Islet precursor cell (in vitro differentiated cells): ENCODE results near the gene ABCD4.
"Not testable (repeated sequence)": the region's sequence is repeated elsewhere in the genome, so short reads cannot be mapped to it uniquely, and the experiment has no call there.

Source experiments
- DNase-seq: peaks from one replicate; pipeline ENCODE4 v3.0.0-alpha.2; 2018

ABCD4 gene

DNA sequence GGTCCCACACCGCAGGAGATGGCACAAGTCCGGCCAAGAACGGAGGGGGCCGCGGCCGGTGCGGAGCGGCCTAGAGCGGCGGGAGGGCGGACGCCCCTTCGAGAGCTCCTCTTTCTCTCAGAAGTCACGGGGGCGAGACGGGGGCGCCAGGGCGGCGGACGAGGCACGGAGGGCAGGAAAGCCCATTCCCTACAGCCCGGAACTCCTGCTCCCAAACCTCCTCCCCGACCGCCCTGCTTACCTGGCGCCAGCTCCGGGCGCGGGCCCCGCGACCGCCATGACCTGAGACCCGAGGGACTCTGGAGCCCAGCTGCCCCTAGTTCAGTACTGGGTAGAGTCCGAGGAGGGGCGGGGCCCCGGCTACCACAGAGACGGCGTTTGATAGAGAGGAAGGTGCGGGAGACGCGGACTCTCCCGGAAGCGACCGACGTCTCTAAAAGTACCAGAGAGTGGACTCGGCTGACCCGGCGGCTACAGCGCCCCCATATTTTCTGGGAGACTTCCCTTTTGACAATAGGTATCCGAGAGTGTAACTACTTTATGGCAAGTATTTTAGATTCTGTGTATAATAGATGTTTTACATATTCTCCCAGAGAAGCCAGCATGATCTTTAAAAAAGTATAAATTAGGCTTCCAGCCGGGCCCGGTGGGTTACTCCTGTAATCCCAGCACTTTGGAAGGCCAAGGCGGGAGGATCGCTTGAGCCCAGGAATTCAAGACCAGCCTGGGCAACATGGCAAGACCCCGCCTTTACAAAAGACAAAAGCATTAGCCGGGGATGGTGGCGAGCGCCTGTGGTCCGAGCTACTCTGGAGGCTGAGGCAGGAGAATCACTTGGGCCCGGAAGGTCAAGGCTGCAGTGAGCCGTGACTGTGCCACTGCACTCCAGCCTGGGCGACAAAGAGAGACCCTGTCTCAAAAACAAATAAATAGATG, at the start of gene ABCD4:
TSS of gene ABCD4 (minus strand) at position 301 of the 936 bp plus-strand sequence. CDS start at position 279, 22 bp downstream.
- peak; percentile 98 for DNase-seq

DNA sequence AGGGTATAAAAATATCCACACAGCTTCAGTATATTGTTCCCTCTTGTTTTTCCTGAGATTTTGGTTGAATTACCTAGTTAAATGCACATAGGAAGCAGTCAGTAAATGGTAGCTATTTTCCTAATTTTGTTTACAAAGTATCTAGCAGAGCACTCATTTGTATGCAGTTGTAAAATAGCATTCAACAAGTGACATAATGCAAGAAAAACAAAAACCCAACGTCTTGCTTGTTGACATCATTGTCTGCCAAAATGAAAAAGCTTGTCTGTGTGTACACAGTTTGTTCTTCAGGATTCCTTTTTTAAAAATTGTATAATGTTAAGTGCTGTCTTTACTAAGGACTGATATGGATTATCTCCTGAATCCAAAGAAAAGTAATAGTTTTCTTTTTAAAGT, 48.2 kb upstream of the ABCD4 start:
- no peak for DNase-seq

DNA sequence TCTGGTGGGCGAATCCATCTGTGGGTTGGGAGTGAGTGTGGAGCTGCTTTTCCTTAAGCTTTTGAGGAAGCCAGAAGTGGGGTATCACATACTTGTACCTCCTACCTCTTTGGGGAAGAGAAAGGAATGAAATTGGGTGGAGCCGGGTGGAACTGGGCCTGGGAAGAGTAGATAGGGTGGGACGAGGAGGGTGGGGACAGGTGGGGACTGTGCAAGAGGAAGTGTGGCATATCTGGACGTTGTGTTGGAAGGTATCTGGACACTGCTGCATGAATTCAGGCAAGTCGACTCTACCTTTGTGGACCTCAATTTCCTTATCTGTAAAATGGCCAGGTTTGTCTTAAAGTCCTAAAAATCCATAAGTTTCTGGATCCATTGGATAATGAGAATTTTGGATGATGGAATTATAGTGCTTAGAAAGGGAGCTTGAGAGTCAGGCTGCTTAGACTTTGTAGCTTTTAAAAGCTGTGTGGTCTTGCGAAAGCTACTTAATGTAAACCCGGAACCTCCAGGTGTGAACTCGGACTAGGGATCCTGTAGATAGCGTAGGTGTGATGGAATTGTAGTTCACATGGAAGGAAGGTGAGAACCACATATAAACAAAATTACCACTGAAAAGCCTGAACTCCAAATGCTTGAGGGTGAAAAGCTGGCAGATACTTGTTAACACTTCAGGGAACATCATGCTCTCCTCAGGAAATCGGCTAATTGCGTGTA, 47.6 kb upstream of the ABCD4 start:
- no peak for DNase-seq

DNA sequence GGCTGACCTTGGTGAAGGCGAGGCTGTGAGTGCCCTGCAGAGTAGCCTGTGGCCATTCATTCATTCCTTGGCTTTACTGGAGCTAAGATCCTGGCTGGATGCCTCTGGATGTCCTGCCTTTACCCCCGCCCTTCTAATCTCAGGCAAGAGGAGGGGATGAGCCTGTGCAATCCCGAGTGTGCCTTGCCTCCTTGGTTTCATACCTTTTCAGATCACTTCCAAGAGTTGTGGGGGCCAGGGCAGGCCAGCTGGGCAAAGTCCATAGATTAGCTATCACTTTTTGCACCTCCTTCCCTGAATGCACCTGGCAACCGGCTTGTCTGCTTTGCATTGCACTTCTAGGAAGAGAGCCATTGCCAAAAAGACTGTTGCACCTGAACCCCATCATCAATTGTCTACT, 47.0 kb upstream of the ABCD4 start:
- no peak for DNase-seq

DNA sequence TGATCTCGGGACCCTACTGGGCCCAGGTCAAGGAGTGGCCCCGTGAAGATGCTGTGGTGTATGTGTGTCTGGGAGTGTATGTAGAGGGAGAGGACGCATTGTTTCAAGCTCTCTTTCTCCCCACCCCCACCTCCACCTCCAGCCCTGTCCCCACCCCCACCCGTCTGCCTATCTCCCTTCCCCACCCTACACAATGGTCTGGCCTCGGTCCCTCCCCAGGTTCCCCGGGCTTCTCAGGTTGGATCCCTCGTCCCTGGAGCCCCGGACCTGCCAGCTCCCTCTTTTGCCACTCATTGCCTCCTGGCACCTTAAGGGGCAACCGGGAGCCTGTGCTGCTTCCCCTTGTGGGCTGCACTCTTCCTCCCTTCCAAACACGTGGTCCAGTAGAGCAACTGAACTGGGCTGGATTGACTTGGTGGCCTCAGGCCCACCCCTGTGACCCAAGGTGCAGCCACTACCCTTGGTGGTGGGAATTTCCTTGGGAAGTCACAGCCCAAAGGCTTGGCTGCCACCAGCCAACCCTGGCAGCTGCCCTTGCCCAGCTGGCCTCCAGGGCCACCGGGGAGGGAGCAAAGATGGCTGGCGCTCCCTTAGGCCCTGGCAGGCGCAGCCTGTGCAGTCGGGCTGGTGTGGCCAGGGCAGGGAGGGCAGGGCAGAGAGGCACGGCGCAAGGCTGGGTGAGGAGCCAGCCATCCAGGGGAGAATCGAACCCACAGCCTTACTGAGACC, 46.2 kb upstream of the ABCD4 start:
- DNase-seq = no peak

DNA sequence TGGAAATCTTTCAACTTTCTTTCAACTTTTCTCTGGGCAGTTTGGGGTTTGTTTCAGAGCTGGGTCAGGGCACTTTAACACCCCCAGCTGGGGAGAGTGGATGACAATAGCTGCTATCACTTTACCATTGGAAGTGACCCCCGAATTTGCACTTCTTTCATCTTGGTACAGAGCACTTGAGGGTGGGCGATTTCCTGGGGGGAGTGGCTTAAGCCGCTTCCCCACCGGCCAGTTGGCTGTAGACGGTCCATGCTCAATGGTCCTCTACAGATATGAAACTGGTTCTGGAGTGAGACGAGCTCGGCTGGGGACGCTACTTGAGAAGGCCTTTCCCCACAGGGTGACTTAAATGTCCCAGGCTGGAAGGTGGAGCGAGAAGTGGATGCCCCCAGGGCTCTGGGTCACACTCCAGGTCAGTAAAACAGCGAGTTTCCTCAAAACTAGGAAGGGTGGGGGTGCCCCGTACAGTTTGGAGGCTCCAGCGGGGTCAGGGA, 45.6 kb upstream of the ABCD4 start, which contains the start of gene VRTN:
TSS of gene VRTN (plus strand) at position 231 of the 494 bp plus-strand sequence. CDS start 8,313 bp downstream, outside the sequence.
- DNase-seq = no peak

DNA sequence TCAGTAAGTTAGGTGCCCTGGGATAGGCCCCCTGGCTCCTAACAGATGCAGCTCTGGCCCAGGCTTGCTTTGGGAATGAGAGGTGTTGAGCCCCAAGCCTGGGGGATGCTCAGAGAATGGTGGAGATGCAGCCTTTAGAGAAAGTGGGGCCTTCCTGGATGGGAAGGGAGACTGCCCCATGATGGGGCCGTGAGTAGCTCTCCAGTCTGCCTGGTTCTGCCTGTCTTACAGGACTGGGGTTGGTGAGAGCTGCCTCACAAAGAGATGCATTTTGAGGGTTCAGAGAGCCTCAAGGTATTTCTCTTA, 45.0 kb upstream of the ABCD4 start:
- DNase-seq = no peak

DNA sequence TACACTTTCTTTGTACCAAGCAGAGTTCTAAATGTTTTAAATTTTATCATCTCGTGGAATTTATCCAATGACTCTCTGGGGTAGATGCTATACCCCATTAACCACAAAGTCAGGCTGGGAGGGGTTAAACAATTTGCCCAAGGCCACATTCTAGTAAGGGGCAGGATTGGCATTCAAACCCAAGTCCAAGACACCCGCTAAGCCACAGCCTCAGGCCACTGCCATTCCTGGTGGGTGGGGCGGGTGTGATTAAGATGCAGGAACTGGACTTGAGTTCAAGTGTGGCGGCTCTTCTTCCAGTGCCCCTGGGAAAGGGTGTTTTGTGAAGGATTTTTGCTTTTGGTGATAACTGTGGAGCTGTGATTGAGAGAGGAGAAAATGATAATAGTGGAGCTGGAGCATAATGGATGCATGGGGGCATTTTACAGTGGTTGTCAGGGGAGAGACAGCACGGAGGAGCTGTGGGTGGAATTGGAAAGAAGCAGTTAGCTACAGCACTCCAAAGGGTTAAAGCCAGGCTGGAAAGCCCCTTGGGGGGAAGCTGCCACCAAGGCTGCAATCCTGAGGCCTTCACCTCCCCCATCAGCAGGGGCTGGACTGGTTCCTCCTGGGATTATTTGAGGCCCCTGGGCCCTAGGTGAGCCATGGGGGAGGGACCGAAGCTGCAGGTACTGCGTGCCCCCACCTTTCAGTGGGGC, 44.5 kb upstream of the ABCD4 start:
- no peak for DNase-seq

DNA sequence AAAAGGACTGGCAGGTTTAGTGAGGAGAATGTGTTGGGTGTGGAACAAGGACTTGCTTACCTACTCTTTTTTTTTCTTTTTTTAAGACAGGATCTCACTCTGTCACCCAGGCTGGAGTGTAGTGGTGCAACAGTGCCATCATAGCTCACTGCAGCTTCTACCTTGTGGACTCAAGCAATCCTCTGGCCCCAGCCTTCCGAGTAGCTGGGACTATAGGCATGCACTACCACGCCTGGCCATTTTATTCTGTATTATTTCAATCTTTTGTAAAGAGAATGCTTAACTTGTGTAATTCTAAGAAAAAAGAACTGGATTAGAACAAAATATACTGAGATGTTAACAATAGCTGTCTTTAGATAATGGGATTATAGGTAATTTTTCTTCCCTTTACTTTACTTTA, 43.6 kb upstream of the ABCD4 start:
- no peak for DNase-seq

DNA sequence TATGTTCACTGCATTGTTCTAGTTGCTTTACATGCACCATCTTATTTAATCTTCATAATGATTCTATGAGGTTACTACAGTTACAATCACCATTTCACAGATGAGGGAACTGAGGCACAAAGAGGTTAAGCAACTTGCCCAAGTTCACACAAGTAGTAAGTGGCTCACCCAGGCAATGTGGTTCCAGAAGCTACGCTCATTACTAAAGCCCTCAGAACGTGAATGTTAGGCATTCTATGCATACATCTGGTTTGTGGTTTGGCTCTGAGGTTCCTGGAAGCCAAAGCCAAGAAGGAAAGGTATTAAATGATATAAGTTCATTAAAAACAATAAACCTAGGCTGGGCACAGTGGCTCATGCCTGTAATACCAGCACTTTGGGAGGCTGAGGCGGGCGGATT, 31.2 kb upstream of the ABCD4 start:
- DNase-seq = no peak

DNA sequence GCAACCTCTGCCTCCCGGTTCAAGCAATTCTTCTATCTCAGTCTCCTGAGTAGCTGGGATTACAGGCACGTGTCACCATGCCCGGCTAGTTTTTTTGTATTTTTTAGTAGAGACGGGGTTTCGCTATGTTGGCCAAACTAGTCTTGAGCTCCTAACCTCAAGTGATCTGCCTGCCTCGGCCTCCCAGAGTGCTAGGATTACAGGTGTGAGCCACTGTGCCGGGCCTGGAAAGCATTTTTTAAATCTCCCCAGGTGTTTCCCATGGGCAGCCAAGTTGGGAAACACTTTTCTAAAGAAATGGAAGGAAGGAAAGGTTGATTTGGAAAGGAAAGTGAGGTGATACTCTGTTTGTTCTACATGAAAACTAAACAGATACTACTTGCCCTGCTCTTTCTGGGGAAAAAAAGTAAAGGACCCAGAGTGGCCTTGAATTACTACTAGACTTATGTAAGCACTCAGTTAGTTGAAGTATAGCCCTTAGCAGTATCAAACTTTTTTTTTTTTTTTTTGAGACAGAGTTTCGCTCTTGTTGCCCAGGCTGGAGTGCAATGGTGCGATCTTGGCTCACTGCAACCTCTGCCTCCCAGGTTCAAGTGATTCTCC, 27.3 kb upstream of the ABCD4 start:
- DNase-seq = not testable (repeated sequence)

DNA sequence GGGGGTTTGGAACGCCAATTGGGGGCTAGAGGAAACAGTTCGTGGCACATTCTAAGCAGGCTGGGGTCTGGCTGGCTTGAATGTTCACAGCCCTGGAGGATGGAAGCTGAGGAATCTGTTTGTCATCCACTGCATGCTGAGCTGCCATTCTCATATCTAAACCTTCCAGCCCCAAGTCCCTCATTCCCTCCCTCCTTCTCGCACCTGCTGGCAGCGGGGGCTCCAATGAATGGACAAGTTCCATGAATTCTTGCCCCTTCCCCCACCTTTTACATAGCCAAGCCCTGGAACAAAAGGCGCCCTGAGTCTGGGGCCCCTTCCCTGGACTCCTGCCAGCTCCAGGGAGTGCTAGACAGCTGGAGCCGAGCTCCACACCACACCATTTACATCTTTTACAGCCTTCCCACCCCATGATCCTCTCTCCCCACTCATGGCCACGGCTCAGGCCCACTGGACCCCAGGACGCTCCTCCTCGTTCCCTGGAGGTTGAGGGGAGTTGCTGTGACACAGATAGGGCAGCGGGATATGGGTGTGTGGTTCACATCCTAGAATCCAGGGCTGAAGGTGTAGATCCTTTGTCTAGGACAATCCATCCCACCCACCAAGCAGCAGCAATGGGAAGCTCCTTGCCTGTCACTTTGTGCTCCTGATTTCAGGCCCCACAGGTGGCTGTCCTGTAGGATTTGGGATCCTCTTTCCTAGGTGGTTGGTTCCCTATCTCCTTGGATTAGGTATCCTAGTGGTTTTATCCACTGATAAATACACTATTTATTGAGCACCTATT, 23.8 kb upstream of the ABCD4 start:
- peak; percentile 73 for DNase-seq

DNA sequence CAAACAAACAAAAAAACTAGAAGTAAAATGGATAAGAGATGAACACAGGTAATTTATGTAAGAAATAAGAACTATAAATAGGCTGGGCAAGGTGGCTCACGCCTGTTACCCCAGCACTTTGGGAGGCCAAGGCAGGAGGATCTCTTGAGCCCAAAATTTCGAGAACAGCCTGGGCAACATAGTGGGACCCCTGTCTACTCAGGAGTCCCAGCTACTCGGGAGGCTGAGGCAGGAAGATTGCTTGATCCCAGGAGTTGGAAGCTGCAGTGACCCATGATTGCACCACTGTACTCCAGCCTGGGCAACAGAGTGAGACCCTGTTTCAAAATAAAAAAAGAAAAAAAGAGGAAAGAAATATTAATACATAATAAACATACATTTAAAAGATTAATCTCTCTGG, 22.7 kb upstream of the ABCD4 start:
- DNase-seq = no peak

DNA sequence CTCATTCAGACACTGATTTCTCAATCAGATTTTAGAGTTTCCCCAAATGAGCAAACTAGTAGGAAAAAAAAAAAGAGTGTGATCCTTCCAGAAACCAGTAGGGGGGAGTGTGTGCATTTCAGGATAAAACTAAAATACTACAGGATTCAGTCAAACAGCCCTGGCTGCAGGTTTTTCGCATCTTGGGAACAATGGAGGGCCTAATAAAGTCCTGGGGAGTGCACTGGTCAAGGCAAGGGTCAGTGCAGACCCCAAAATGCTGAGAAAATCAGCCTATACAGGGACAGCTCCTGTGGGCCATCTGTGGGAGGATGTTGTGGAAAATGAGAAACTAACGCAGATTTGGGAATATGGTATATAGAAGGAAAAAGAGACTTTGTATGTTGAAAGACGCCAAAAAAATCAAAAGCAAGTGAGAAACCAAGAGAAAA, 22.2 kb upstream of the ABCD4 start:
- no peak for DNase-seq

DNA sequence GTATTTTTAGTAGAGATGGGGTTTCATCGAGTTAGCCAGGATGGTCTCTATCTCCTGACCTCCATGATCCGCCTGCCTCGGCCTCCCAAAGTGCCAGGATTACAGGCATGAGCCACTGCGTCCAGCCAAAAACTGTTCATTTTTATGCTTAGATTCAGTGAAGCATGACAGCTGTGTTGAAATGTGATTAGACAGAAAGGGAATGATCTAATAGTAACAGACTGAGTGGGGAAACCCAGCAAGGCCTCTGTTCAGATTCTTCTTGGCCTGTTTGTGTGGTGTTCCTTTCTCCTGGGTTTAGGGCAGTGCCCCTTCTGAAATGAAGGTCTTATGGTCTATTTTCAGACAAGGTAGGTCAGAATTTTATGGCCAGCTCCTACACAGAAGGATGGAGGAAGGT, 11.8 kb upstream of the ABCD4 start:
- no peak for DNase-seq

DNA sequence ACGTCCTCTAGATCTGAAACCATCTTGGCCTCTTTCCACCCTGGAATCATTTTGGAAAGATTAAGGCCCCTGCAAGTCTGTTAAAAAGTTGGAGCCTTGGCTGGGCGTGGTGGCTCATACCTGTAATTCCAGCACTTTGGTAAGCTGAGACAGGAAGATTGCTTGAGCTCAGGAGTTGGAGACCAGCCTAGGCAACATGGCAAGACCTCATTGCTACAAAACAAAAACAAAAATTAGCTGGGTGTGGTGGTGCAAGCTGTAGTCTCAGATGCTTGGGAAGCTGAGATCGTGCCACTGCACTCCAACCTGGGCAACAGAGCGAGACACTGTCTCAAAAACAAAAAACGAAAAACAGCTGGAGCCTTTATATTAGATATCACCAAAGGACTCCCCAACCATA, 10.9 kb upstream of the ABCD4 start:
- no peak for DNase-seq

DNA sequence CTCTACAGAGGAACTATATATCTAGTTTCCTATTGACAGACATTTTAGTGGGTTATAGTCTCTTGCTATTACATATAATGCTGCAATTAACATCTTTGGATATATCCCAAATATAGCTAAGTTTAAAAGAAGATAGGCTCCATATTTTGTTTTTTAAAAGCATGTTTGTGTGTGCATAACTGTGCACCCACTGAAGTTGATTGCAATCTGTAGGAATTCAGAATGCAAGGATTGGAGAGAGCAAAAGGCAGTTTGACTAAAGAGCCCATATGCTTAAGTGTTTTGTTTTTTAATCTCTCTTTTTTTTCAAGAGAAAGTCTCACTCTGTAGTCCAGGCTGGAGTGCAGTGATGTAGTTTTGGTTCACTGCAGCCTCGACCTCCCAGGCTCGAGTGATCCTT, 9.4 kb upstream of the ABCD4 start:
- DNase-seq = no peak

DNA sequence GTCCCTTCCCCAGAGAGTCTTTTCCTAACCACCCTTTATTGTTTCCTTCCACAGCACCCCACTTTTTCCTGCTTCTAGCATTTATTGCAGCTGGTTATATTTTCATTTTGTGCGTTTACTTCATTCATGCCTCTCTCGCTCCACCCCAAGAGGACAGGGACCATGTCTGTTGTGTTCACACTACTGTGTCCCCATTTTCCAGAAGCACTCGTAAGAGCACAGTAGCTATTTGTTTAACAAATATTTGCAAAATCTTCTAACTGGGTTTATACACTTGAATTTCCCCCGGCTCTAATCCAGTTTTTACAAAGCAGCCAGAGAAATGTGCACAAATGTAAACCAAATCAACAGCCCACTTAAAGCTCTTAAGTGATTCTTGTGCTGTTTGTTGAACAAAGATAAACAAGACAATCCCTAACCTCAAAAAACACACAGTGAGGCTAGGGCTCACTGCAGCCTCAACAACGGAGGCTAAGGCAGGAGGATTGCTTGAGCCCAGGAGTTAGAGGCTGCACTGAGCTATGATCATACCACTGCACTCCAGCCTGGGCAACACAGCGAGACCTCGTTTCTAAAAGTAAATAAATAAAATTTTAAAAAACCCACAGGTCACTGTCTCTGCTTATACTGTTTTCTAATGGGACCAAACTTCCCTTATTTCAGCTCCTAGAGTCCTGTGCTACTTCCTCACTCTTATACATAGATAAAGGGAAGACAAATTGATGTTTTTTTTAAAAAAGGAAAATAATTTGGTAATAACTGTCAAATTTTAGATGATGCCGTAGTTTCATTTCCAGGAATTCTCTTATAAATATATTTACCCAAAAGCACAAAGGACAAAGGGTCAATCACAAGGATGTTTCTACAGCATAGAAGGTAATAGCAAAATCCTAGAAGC, 6.6 kb upstream of the ABCD4 start:
- DNase-seq = no peak

DNA sequence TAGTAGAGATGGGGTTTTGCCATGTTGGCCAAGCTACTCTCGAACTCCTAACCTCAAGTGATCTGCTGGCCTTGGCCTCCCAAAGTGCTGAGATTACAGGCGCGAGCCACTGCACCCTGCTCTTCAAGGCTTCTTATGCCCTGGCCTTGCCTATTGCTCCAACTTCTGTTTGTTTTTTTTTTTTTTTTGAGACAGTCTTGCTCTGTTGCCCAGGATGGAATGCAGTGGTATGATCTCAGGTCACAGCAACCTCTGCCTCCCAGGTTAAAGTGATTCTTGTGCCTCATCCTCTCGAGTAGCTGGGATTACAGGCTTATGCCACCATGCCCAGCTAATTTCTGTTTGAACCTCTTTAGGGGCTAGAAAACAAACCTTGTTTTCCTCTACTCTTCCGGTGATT, 6.0 kb upstream of the ABCD4 start:
- DNase-seq = no peak

DNA sequence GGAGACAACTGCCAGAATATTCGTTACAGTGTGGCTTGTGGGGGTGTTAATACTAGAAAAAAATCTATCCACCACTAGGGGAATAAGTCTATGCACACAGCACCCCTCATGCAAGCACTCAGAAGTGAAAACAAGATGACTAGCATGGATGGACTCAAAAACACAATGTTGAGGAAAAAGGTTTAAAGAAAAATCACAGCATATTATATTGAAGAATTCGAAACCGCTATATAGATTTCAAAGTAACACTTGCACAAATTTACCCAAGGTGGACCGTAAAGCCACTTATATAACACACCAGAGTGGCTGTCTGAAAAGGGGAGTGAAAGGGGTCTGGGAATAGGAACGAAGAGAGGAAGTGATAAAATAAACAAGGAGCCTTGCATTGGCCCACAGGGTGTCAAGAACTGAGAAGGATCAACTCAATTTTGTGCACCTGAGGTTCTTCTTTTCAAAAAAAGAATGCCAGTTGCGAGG, 544 bp downstream of the ABCD4 start:
- DNase-seq = no peak
